ENCODE data around the gene GLI2.

Gene GLI2

GRCh38 chr2:120735746-120736170 is at the start of gene GLI2:
Gene GLI2, plus strand, starts transcription at chr2:120735868. Its CDS starts 61,453 bp downstream, at chr2:120797321.
- DNase-seq: no peak

GRCh38 chr2:120685974-120686297 is 49.7 kb upstream of the GLI2 start:
- DNase-seq: no peak

- DNase-seq: no peak
Observed at GRCh38 chr2:120686511-120687168, 49.0 kb upstream of the GLI2 start.

- DNase-seq: no peak
Observed at GRCh38 chr2:120687210-120687609, 48.5 kb upstream of the GLI2 start.

GRCh38 chr2:120690521-120690920 is 45.1 kb upstream of the GLI2 start:
- no peak for DNase-seq

- no peak for DNase-seq
Observed at GRCh38 chr2:120691410-120691809, 44.3 kb upstream of the GLI2 start.

- DNase-seq: no peak
Observed at GRCh38 chr2:120692691-120693090, 43.0 kb upstream of the GLI2 start.

GRCh38 chr2:120693121-120693520 is 42.5 kb upstream of the GLI2 start:
- no peak for DNase-seq

- DNase-seq: no peak
Observed at GRCh38 chr2:120694034-120694433, 41.6 kb upstream of the GLI2 start.

- DNase-seq: no peak
Observed at GRCh38 chr2:120697471-120697870, 38.2 kb upstream of the GLI2 start.

GRCh38 chr2:120699292-120699691 is 36.4 kb upstream of the GLI2 start:
- DNase-seq: no peak

- DNase-seq: no peak
Observed at GRCh38 chr2:120700659-120701058, 35.0 kb upstream of the GLI2 start.

- no peak for DNase-seq
Observed at GRCh38 chr2:120701096-120701495, 34.6 kb upstream of the GLI2 start.

GRCh38 chr2:120701499-120701898 is 34.2 kb upstream of the GLI2 start:
- DNase-seq: no peak

GRCh38 chr2:120702061-120702460 is 33.6 kb upstream of the GLI2 start:
- DNase-seq: no peak

GRCh38 chr2:120702801-120703200 is 32.9 kb upstream of the GLI2 start:
- no peak for DNase-seq

- DNase-seq: no peak
Observed at GRCh38 chr2:120703330-120703994, 32.2 kb upstream of the GLI2 start.

GRCh38 chr2:120704696-120705095 is 31.0 kb upstream of the GLI2 start:
- no peak for DNase-seq

GRCh38 chr2:120707816-120708215 is 27.9 kb upstream of the GLI2 start:
- DNase-seq: no peak

- DNase-seq: no peak
Observed at GRCh38 chr2:120708944-120709607, 26.6 kb upstream of the GLI2 start.

- DNase-seq: no peak
Observed at GRCh38 chr2:120709608-120710041, 26.0 kb upstream of the GLI2 start.

- DNase-seq: no peak
Observed at GRCh38 chr2:120710256-120710655, 25.4 kb upstream of the GLI2 start.

GRCh38 chr2:120711694-120712093 is 24.0 kb upstream of the GLI2 start:
- DNase-seq: no peak

GRCh38 chr2:120712180-120712681 is 23.4 kb upstream of the GLI2 start:
- no peak for DNase-seq

All from NCI-H187 treated with DMSO at 0.1 percent for 48 hours (cell line).